ENCODE data around the gene PTTG1. TPM values are rescaled to one million over a fixed set of nuclear protein-coding genes. Genes with fewer than 3 reads are reported as not detected.

PTTG1 gene
- total and polyA plus RNA-seq, 9 of the 15 experiments (the other 6 are each of a cell fraction or from before 2014, with no cell fraction given), result 193 to 1,088 (median 349) TPM

GRCh38 chr5:160421625-160422258, at the start of gene PTTG1 (continued):
- TF ChIP-seq CHCHD3 (CRISPR knock-in tag; IDR thresholded peaks at IDR 0.05) (no peak), CEBPB (tag; IDR thresholded peaks at IDR 0.05) (no peak), TSHZ1 (CRISPR knock-in tag; IDR thresholded peaks at IDR 0.05) (no peak), KLF10 (CRISPR knock-in tag; IDR thresholded peaks at IDR 0.05) (no peak), ZBTB33 (CRISPR knock-in tag; IDR thresholded peaks at IDR 0.05) (no peak), E2F6 (IDR thresholded peaks at IDR 0.05; ENCODE audit: borderline replicate concordance in 1 of 2, extremely low read depth in 1 of 2, insufficient read depth in 1 of 2, insufficient read length in 1 of 2, low read depth in 1 of 2, low read length in 1 of 2, poor library complexity in 1 of 2, severe bottlenecking in 1 of 2) (peak in 1 of 2 experiments; percentile 62), NR2C2 (CRISPR knock-in tag; IDR thresholded peaks at IDR 0.05) (no peak), NR2C2 (tag; IDR thresholded peaks at IDR 0.05) (no peak), MAFK (IDR thresholded peaks at IDR 0.05; ENCODE audit: low read length) (no peak), EP400 (IDR thresholded peaks at IDR 0.05) (peak; percentile 95), THRB (CRISPR knock-in tag; conservative IDR thresholded peaks at IDR 0.05) (no peak), ESRRB (CRISPR knock-in tag; IDR thresholded peaks at IDR 0.05; ENCODE audit: borderline replicate concordance) (no peak), BDP1 (IDR thresholded peaks at IDR 0.05; ENCODE audit: insufficient read depth, insufficient read length) (no peak), ZNF699 (CRISPR knock-in tag; IDR thresholded peaks at IDR 0.05; ENCODE audit: insufficient replicate concordance) (no peak), BACH1 (tag; IDR thresholded peaks at IDR 0.05) (no peak), NFIX (CRISPR knock-in tag; IDR thresholded peaks at IDR 0.05; ENCODE audit: low read depth) (no peak), FOXP1 (CRISPR knock-in tag; IDR thresholded peaks at IDR 0.05) (no peak), GABPB2 (CRISPR knock-in tag; conservative IDR thresholded peaks at IDR 0.05) (no peak)

Data from K562 (cell line).